LNCAP (cell line): Measurements from ENCODE around the gene AFG1L.

Source experiments
- TF ChIP-seq, protein P1 (sequence below): fragments of 450-650 bp; IDR thresholded peaks from 2 replicates; pipeline ENCODE4 v1.5.1; 2017; ENCODE audit warnings: mild to moderate bottlenecking

AFG1L gene

DNA sequence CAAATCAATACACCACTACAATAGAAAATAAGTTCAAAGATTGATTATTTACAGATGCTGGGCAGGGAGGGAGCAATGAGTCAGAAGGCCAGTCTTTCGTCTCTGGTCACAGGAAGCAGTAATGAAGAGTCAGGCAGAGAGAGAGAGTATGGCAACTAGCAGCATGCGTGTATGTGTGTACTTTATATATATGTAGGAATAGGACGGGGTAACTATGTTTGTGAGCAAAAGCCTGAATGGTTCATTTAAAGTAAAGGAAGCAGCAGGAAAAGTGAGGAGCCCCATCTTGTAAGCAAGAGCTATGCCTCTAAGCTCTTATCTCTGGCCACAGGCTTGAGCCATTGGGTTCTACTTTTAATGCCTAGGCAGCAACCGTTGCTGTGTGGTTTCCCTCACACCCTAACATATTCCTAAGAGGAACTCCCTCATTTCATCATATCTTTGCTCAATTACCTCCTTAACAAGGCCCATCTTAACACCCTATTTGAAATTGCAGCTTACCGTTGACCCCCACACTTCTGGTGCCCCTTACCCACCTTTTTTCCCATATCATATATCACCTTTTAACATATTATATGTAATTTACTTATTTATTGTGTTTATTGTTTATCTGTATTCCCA, 66.6 kb downstream of the AFG1L start:
- TF ChIP-seq, protein P1, sequence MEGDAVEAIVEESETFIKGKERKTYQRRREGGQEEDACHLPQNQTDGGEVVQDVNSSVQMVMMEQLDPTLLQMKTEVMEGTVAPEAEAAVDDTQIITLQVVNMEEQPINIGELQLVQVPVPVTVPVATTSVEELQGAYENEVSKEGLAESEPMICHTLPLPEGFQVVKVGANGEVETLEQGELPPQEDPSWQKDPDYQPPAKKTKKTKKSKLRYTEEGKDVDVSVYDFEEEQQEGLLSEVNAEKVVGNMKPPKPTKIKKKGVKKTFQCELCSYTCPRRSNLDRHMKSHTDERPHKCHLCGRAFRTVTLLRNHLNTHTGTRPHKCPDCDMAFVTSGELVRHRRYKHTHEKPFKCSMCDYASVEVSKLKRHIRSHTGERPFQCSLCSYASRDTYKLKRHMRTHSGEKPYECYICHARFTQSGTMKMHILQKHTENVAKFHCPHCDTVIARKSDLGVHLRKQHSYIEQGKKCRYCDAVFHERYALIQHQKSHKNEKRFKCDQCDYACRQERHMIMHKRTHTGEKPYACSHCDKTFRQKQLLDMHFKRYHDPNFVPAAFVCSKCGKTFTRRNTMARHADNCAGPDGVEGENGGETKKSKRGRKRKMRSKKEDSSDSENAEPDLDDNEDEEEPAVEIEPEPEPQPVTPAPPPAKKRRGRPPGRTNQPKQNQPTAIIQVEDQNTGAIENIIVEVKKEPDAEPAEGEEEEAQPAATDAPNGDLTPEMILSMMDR: no peak

DNA sequence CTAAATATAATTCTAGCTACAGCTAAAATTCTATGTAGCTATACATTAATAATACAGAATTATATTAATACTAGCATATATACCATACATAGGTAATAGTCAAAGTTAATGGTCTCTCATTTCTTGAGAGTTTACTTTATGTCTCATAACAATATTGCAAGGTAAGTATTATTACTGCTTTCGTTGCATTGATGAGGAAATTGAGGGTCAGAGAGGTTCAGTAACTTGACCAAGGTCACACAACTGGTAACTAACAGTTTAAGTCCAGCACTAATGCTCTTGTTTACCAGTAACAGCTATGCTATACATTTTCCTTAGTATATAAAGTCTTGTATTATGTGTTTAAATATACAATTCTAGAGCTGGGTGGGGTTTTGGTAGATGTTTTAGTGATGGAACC, 67.6 kb downstream of the AFG1L start:
- TF ChIP-seq, protein P1: no peak

DNA sequence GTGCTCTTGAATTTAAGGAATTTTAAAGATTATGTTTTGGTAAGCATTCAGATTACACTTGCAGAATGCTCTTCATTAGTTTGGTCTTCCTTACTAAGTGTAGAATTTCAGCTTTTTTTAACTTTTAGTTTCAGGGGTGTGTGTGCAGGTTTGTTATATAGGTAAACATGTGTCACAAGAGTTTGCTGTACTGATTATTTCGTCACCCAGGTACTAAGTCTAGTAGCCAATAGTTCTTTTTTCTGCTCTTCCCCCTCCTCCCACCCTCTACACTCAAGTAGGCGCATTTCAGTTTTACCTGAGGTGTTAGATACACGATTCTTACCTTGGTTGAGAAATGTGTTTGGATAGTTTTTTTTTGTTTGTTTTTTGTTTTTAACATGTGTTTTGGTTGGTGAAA, 68.3 kb downstream of the AFG1L start:
- TF ChIP-seq, protein P1: no peak

DNA sequence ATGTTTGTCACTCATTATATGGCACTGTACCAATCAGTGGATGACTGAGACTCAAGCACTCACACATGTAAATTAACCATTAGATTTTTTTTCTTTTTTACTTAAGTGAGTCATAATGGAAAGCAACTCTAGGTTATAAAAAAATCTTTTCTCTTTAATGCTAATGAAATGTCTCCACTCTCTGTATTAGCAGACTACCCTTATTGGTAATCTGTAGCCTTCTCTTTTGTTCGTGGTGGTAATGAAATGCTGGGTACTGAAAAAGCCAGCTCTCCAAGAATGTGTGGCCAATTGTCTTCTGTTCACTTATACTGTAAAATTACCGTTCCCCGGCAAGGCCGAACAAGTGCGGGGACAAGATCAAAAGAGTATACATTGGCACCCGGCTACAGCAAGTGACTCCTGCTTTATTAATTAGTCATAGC, 69.0 kb downstream of the AFG1L start:
- TF ChIP-seq, protein P1: no peak

DNA sequence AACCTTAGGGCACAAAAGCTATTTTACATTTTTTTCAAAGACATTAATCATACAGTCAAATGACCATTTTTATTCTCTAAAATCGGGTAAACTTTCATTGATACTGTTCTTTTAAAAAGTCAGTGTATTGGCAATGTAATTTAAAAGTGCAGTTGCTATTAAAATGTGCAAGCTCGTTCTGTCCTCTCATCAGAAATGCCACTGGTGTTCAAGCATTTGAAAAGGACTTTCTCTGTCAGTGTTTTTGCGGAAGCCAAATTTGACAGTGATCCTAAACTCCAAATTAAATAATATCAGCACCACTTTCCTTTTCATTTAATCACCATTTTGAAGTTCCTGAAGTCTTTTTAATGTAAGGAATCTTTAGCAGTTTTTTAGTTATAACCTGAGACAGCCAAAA, 69.6 kb downstream of the AFG1L start:
- TF ChIP-seq, protein P1: no peak

DNA sequence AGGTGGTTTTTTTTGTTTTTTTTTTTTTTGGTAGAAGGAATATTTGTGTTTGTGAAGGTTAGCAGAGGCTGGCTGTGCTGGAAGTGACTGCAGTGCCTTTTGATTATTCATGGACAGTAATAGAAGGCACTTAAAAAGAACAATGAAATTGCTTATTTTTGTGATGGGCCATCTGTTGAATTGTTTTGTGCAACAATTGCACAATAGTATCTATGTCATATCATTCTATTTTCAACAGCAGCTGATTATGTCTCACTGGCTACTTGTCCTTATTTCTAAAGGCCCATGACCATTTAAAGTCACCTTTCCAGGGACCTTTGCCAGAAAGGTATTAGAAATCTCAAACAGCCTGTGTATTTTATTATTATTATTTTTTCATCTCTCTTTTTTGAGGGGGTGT, 70.6 kb downstream of the AFG1L start:
- TF ChIP-seq, protein P1: no peak

DNA sequence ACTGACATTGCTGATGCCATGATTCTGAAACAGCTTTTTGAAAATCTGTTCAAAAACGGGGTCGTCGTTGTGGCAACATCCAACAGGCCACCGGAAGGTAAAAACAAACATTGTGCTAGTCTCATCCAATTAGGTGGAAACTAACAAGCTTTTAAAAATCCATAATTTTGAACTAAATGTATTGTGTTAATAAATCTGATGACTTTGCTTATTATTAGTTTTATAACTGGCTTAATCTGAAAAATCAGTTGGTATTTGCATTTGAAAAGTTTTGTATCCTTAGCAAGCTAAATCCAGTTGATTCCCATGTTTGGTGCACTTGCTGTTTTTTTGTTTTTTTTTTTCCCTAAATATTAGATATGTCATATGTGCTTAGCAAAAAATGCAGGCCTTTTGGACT, 71.4 kb downstream of the AFG1L start:
- TF ChIP-seq, protein P1: no peak
